Measurements from ENCODE around the gene GALNTL6.
"Not testable (repeated sequence)": the region's sequence is repeated elsewhere in the genome, so short reads cannot be mapped to it uniquely, and the experiment has no call there.

Gene GALNTL6

DNA sequence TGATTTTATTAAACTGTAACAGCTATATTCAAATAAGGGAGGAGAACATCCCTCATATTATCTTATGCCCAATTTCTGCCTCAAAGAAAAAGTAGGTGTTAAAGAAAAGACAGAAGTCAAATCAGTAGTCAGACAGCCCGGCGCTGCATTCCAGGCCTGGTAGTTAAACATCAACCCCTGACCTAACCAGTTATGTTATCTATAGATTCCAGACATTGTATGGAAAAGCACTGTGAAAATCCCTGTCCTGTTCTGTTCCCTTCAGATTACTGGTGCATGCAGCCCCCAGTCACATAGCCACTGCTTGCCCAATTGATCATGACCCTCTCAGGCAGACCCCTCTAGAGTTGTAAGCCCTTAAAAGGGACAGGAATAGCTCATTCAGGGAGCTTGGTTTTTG lies 1085.5 kb downstream of the GALNTL6 start:
- no peak for DNase-seq

GRCh38 chr4:172899861-172900260 lies 1086.7 kb downstream of the GALNTL6 start:
- no peak for DNase-seq

DNA sequence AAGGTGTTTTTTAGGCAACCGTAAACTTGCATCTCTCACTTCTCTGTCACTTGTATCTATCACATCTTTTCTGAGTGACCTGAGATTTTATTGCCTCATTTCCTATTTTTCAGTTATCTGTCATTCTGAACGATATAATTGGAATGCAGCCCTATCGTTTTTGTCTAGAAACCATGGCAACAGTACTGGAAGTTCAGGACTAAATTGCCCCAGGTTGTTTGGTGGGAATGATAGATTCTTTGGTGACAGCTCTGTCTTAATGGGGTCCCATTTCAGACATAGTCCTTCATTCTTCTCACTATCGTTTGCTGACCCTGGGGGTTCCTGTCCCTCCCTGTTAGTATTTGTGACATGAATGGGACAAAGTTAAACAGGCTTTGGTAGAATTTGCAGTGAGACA lies 1087.7 kb downstream of the GALNTL6 start:
- DNase-seq: no peak

GRCh38 chr4:172912468-172912867 lies 1099.3 kb downstream of the GALNTL6 start:
- DNase-seq: not testable (repeated sequence)

GRCh38 chr4:172917403-172917802 lies 1104.2 kb downstream of the GALNTL6 start:
- DNase-seq: not testable (repeated sequence)

GRCh38 chr4:172919269-172919668 lies 1106.1 kb downstream of the GALNTL6 start:
- DNase-seq: no peak

DNA sequence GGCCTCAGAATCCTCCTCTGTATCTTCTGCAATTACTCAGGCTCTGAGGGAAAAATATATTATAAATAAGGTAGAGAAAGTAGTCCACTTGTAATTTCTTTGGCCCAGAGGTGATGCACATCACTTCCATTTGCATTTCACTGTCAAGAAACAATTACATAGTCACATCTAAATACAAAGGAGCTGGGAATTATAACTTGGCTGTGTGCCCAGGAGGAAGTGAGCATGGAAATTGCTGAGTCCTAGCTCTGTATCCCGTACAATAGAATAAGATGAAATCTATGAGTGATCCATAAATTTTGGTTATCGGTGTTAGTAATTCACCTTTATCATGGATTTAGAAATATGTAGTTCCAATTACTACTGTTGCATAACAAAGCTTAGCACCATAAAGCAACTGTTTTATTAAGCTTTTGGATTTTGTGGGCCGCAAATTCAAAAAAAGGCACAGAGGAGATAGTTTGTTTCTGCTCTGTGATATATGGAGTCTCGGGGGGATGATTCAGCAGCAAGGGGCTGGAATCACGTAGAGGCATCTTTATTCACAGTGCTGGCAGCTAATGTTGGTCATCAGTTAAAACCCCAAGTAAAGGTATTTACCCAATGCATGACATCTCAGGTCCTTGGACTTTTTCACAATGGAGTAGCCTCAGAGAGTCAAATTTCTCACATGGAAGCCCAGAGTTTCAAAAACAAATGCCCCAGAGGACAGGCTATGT lies 1114.1 kb downstream of the GALNTL6 start:
- no peak for DNase-seq

GRCh38 chr4:172928347-172928746 lies 1115.1 kb downstream of the GALNTL6 start:
- DNase-seq: no peak

GRCh38 chr4:172938072-172938829 lies 1125.0 kb downstream of the GALNTL6 start:
- DNase-seq: no peak

DNA sequence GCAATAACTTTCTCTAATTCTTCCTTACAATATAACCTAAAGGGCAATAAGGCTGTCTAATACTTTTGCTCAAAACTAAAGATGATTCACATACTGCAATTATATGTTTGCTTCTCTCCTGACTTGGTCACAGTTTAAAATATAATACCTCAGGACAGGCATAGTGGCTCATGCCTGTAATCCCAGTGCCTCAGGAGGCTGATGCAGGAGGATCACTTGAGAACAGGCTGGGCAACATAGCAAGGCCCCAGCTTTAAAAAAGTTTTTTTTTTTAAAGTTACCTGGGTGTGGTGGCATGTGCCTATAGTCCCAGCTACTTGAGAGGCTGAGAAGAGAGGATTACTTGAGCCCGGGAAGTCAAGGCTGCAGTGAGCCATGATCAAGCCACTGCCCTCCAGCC lies 1125.7 kb downstream of the GALNTL6 start:
- no peak for DNase-seq

- no peak for DNase-seq
These were observed 1129.6 kb downstream of the GALNTL6 start for GRCh38 chr4:172942840-172943239.

- no peak for DNase-seq
These were observed 1132.4 kb downstream of the GALNTL6 start for GRCh38 chr4:172945611-172946010.

DNA sequence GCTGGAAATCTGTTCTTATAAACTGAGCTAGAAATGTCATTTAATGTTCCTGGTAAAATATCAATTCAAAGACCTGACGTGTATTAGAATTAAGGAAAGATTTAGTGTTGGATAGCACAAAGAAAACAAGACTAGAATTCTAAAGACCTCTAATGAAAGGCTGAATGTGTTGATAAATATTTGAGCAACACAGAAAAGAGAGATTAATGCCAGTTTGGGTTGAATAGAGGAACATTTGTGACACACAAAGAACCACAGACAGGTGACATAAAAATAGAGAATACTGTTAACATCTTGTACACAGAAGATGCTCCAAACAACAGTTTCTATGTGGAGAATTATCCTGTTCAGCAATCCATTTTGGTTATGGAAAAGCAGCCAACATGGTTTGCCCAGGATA lies 1133.3 kb downstream of the GALNTL6 start:
- DNase-seq: no peak

GRCh38 chr4:172947594-172947993 lies 1134.4 kb downstream of the GALNTL6 start:
- DNase-seq: no peak

DNA sequence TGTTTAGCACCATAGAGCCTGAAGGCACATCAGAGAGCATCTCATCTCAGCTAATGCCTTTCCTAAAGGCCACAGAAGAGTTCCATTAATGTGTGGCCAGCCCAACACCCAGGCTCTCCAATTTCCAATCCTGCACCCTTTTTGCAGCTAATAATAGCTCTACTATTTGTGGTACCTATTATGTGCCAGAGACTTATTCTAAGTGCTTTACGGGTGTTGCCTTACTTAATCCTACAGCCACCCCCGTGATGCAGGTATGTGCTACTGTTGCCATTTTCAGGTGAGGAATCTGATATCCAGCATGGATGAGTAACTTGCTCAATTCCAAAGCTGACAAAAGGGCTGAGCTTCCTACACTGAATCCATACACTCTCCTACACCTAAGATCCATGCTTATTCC lies 1137.8 kb downstream of the GALNTL6 start:
- DNase-seq: no peak

DNA sequence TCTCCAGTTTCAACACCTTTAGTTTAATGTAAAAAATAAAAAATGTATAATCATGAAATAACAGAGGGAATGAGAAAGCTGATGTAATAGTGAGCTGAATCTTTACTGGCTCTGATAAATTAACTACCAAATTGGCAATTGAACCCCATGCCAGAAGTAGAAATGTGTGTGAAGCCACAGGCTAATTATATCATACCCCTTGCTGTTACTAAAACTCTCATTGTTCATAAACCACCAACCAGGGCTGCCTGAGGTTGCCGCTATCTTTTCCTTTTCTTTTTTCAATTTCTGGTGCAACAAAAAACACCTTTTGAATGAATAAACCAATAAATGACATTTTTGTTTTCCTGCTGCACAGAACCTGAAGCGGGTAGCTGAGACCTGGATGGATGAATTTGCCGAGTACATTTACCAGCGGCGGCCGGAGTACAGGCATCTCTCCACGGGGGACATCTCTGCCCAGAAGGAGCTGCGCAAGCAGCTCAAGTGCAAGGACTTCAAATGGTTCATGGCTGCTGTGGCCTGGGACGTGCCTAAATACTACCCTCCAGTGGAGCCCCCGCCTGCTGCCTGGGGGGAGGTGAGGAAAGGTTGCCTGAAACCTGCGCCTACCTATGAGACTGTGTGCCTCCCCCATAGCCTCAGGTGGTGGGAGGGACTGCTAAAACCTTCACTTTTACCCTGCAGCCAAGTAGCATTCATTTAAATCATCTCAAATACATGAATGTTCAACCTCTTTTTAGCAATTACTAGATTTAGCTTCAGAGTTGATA lies 1138.7 kb downstream of the GALNTL6 start:
- no peak for DNase-seq

DNA sequence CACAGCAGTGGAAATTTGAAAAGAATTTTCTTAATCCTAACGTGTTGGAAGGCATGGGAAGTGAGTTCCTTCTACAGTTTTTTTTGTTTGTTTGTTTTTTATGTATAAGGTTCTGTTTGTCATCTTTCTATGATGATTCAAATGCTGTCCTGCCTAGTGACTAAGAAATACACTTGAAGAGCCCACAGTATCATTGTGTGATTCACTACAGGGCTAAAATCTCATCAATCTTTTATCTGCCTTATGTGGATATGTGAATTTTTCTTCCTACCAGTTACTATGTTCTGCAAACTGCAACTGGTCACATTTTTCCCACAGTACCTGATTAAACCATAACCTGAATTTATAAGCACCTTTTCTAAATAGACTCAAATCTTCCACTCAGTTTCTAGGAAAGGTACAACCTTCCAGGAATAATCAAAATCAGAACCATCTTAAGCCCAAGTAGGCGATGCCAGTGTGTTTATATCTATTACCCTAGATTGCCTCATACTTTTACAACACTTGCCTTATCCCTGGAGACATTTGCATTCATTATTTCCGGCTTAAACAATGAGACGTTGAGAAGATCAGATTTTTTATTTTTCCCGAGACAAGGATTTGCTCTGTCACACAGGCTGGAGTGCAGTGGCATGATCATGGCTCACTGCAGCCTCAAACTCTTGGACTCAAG lies 1140.8 kb downstream of the GALNTL6 start:
- no peak for DNase-seq

- DNase-seq: not testable (repeated sequence)
These were observed 1143.1 kb downstream of the GALNTL6 start for GRCh38 chr4:172956340-172956739.

GRCh38 chr4:172957216-172957615 lies 1144.0 kb downstream of the GALNTL6 start:
- DNase-seq: no peak

- DNase-seq: no peak
These were observed 1149.6 kb downstream of the GALNTL6 start for GRCh38 chr4:172962564-172963353.

GRCh38 chr4:172963498-172964294 lies 1150.5 kb downstream of the GALNTL6 start:
- no peak for DNase-seq
